NCI-H187 treated with DMSO at 0.1 percent for 48 hours (cell line): ENCODE data around the gene TRAPPC12.
A peak's percentile ranks its signal among the peaks of the same experiment; 100 is the strongest.
"Not testable (repeated sequence)": the region's sequence is repeated elsewhere in the genome, so short reads cannot be mapped to it uniquely, and the experiment has no call there.

Experiments used
- DNase-seq: peaks from one replicate; lab custom pipeline; 2025; lab: John Stamatoyannopoulos, UW

The TRAPPC12 gene

DNA sequence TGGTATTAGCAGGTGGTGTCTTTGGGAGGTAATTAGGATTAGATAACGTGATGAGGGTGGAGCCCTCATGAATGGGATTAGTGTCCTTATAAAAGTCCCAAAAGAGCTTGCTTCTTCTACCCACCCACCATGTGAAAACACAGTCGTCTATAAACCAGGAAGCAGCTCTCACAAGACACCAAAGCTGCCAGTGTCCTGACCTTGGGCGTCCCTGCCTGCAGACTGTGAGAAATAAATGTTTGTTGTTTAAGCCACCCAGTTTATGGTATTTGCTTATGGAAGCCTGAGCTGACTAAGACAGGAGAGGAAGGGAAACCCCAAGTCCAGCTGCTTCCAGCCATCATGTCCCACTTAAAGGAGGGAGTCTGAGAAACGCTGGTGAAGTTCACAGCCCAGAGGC is 126.3 kb downstream of the TRAPPC12 start:
- DNase-seq = no peak

- DNase-seq = no peak
These were observed 132.6 kb downstream of the TRAPPC12 start for GRCh38 chr2:3512086-3512485.

GRCh38 chr2:3513026-3513810 is 133.7 kb downstream of the TRAPPC12 start:
- no peak for DNase-seq

- not testable (repeated sequence) for DNase-seq
These were observed 135.9 kb downstream of the TRAPPC12 start for GRCh38 chr2:3515438-3515837.

- no peak for DNase-seq
These were observed 137.3 kb downstream of the TRAPPC12 start for GRCh38 chr2:3516831-3517230.

DNA sequence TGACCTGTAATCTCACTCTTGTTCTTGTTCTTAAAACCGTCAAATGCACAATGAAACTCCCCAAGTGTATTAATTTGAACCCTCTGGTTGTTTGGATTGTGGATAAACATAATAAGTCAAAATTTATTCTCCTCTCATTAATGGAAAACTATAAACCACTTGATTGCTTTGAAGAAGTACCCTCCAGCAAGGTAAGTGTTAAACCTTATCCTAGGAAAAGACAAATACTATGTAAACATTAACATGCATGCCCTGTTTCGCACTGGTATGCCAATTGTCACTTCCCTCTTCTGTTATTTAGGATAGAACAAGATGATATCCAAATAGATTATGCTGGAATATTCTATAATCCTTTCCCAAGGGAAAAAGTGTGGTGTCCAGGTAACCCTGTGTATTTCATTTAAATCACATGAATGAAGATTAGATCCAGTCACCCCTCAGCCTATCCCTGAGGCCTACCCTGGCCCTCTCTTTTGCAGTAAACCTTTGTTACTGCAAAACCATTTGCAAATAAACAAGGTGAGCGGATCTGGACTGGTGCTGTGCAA is 138.5 kb downstream of the TRAPPC12 start:
- DNase-seq = no peak

DNA sequence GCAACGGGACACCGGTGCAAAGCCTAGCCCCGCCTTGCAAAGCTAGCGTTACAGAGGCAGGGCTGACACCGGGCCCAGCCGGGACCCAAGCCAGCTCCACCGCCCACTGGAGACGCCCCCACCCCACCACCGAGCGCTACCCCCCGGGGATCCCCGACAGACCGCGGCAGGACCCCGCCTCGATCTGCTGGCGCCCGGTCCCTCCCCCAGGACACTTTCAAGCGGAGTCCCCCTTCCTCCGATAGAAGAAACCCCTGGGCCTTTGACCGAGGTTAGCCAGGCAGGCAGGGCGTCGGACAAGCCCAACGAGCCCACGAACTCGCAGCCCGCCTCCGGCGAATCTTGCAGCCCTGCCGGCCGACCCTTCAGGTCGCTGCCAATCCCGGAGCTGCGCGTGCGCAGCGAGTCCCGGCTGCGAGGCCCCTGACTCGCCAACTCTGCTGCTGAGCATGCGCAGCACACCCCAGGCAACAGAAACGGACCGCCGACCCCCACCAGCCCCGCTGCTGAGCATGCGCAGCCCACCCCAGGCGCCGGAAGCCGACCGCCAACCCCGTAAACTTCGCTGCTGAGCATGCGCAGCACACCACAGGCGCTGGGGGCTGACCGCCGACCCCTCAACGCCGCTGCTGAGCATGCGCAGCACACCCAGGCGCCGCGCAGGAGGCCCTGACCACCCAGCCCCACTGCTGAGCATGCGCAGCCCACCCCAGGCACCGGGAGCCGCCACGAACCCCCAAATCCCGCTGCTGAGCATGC is 139.2 kb downstream of the TRAPPC12 start:
- peak; percentile 92 for DNase-seq

DNA sequence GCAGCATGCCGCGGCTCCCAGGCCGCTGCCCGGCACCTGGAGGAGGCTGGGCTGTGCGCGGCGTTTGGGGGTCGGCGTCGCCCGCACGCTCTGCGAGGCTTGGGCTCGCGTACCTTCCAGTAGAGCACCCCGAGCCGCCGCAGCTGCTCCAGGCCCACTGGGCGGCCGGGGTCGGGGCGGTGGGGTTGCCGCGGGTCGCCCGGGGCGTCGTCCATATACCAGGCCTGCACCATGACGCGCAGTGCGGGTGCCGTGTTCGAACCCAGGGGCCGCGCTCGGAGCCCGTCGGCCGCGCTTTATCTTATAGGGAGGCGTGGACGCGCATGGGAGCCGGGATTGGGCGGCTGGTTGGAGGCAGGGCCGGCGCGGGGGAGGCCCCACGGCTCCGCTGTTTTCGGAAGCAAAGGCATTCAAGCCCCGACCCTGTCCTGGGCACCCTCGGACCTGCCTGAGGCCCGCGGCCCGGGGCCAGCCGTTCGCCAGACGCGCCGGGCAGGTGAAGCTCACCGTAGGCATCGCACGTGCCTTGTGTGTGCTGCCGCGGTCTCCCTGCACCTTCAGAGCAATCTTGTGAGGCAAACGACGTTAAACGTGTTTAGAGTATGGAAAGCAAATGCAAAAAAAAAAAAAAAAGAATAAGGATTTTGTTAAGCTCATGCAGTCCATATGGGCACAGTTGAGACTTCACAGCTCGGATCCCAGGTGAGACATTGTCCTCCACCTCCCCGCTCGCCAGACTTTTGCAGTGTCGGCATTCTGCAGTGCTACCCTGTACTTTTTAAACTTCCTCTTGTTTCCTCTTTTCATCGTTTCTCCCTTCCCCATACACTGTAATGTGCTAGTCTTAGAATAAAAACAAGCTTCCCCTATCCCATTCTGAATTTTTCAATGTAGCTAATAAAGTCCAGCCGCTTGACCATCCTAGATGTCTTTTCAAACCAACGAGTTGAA is 140.0 kb downstream of the TRAPPC12 start, which contains the start of gene ADI1:
ADI1 (minus strand) TSS at position 277 of the 951 bp plus-strand sequence; CDS start at position 233, 44 bp downstream.
- no peak for DNase-seq

DNA sequence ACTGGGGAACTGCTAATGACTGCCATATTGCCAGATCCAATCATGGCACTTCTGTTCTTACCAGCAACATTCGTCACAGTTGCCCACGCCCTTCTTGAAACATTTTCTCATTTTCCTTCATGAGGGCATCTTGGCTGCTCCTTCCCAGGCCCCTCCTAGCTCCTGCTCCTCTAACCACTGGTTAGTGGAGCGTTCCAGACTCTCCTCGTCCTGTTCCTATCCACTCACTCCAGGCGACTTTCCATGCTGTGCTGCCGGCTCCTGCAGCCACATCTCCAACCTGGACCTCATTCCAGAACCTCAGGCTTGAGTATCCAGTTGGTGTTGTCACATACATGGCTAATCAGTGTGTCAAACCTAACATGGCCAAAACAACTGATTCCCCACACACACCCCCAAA is 141.1 kb downstream of the TRAPPC12 start:
- DNase-seq = no peak

- no peak for DNase-seq
These were observed 143.5 kb downstream of the TRAPPC12 start for GRCh38 chr2:3522961-3523421.

GRCh38 chr2:3523551-3524041 is 144.1 kb downstream of the TRAPPC12 start:
- DNase-seq = no peak

- no peak for DNase-seq
These were observed 147.4 kb downstream of the TRAPPC12 start for GRCh38 chr2:3526871-3527270.

- no peak for DNase-seq
These were observed 148.6 kb downstream of the TRAPPC12 start for GRCh38 chr2:3527886-3528785.
